PC-9 (cell line): ENCODE data around the gene NUBP2. TPM values are rescaled to one million over a fixed set of nuclear protein-coding genes. Genes with fewer than 3 reads are reported as not detected.
A peak's percentile ranks its signal among the peaks of the same experiment; 100 is the strongest.

Experiments used
- BruUV-seq: library from RNA; stranded (reverse); fragments of 400-500 nt; replicated peaks from 2 replicates; lab custom pipeline; 2021; lab: Mats Ljungman, UMichigan
- CTCF ChIA-PET: fragments of 300-600 bp; sonication (Branson Sonifier 250); formaldehyde crosslinking; loops from one replicate; lab custom pipeline; 2022; ENCODE audit warnings: antibody characterized with exemption; lab: Charles Lee
- POLR2A ChIA-PET: fragments of 300-600 bp; sonication (Branson Sonifier 250); formaldehyde crosslinking; loops from one replicate; lab custom pipeline; 2022; ENCODE audit warnings: antibody characterized with exemption; ENCODE audit not compliant: unreplicated experiment; lab: Charles Lee
- DNase-seq, 2 experiments: peaks; one replicate each; pipeline versions ENCODE4 v3.0.0 to v3.0.0-alpha.2; 2015 to 2022; ENCODE audit warnings: mixed read lengths in 1 of 2
- H2AFZ ChIP-seq: fragments of 200-600 bp; sonication (generic); 2 replicates; pipeline ENCODE4 v1.8.1; 2017; ENCODE audit warnings: antibody characterized with exemption
- H3F3A ChIP-seq: fragments of 200-600 bp; sonication (generic); 2 replicates; pipeline ENCODE4 v1.8.1; 2017; ENCODE audit warnings: antibody characterized with exemption, mild to moderate bottlenecking, low read depth; ENCODE audit not compliant: insufficient read depth
- H3K27ac ChIP-seq: fragments of 200-600 bp; sonication (generic); 2 replicates; pipeline ENCODE4 v1.6.1; 2016; ENCODE audit warnings: mixed run types
- H3K27me3 ChIP-seq: fragments of 200-600 bp; sonication (generic); 2 replicates; pipeline ENCODE4 v1.6.1; 2016; ENCODE audit warnings: low read depth, mixed run types; ENCODE audit not compliant: insufficient read depth
- H3K36me3 ChIP-seq: fragments of 200-600 bp; sonication (generic); 2 replicates; pipeline ENCODE4 v1.6.1; 2016; ENCODE audit warnings: low read depth, mixed run types
- H3K4me1 ChIP-seq: fragments of 200-600 bp; sonication (generic); replicated peaks from 2 replicates; pipeline ENCODE4 v1.6.1; 2016; ENCODE audit warnings: mixed run types; ENCODE audit not compliant: insufficient read depth
- H3K4me2 ChIP-seq: fragments of 200-600 bp; sonication (generic); 2 replicates; pipeline ENCODE4 v1.6.1; 2017; ENCODE audit warnings: mixed run types
- H3K4me3 ChIP-seq: fragments of 200-600 bp; sonication (generic); 2 replicates; pipeline ENCODE4 v1.6.1; 2016; ENCODE audit warnings: mixed run types
- H3K79me2 ChIP-seq: fragments of 200-600 bp; sonication (generic); 2 replicates; pipeline ENCODE4 v1.6.1; 2017; ENCODE audit warnings: low read depth, mixed run types
- H3K9me2 ChIP-seq: fragments of 200-600 bp; sonication (generic); 2 replicates; pipeline ENCODE4 v1.8.1; 2017; ENCODE audit warnings: mild to moderate bottlenecking; ENCODE audit not compliant: insufficient read depth
- H3K9me3 ChIP-seq: fragments of 200-600 bp; sonication (generic); 2 replicates; pipeline ENCODE4 v1.8.1; 2016; ENCODE audit warnings: low read depth; ENCODE audit not compliant: insufficient read depth
- H4K20me1 ChIP-seq: fragments of 200-600 bp; sonication (generic); 2 replicates; pipeline ENCODE4 v1.8.1; 2017; ENCODE audit not compliant: insufficient read depth
- CTCF ChIP-seq: fragments of 200-600 bp; sonication (generic); conservative IDR thresholded peaks from 2 replicates; pipeline ENCODE4 v1.6.1; 2017; ENCODE audit warnings: mixed run types, antibody characterized with exemption, mild to moderate bottlenecking, moderate library complexity
- EZH2 ChIP-seq: fragments of 200-600 bp; sonication (generic); IDR thresholded peaks from 2 replicates; pipeline ENCODE4 v1.8.0; 2017; ENCODE audit warnings: antibody characterized with exemption, low read depth
- intact Hi-C: fragments of 100-400 bp; cut with micrococcal nuclease; formaldehyde crosslinking; loops from one replicate; pipeline ENCODE4 v1.10.0; 2022; ENCODE audit not compliant: unreplicated experiment
- total RNA-seq: library from RNA; stranded (reverse); gene quantifications from 2 replicates; pipeline ENCODE4 v1.2.3, GENCODE V29; 2021

Gene NUBP2
- total RNA-seq, 1 experiment from 2014 or later = 80.0 TPM

- ChIA-PET POLR2A (interaction anchor here (0.7 to 1.4 kb wide), 2 partner anchors 8 to 28 kb away, joined by 8 to 9 read pairs; partner anchors contain the start of genes NUBP2 and SPSB3), CTCF (interaction anchor here (0.6 to 0.8 kb wide), 2 partner anchors 8 to 671 kb away, joined by 3 to 6 read pairs; partner anchors contain the start of genes NUBP2 and SPSB3)
- no peaks in the 10 kb centered on the region for H3K9me2 ChIP-seq
- peaks cover 36% of the 10 kb centered on the region for H3F3A ChIP-seq
- H3K79me2 ChIP-seq = peaks cover 39% of the 10 kb centered on the region
- no peak for TF ChIP-seq CTCF
- no peak for TF ChIP-seq EZH2
- H3K36me3 ChIP-seq = 0 out of 2 replicates have a peak, but pooled peaks cover 7% of the 10 kb centered on the region
- no peak overlapping the region for H2AFZ ChIP-seq
- BruUV-seq = no TSS peak
- H3K27me3 ChIP-seq = no peaks in the 10 kb centered on the region
- DNase-seq = no peak
- no peaks in the 10 kb centered on the region for H3K9me3 ChIP-seq
- H4K20me1 ChIP-seq = peaks cover 33% of the 10 kb centered on the region
- H3K4me1 ChIP-seq = peaks cover 19% of the 10 kb centered on the region
- H3K27ac ChIP-seq = peak overlapping the region; percentile 77; the same call in 1 of the 2 replicates
- intact Hi-C loops = loop anchor here (5.0 kb wide), 2 partner anchors 97 to 188 kb away; partner anchors contain the start of genes JPT2 and RPS2
- peak overlapping the region; percentile 77 for H3K4me3 ChIP-seq
- H3K4me2 ChIP-seq = peak overlapping the region; percentile 99
Measured at GRCh38 chr16:1774448-1774780, 8.3 kb upstream of the NUBP2 start.

GRCh38 chr16:1775006-1775845 is 7.5 kb upstream of the NUBP2 start:
- no peak overlapping the region for H3K4me3 ChIP-seq
- intact Hi-C loops = no loop called here
- peak overlapping the region; percentile 99 for H3K4me2 ChIP-seq
- H3K4me1 ChIP-seq = peaks cover 15% of the 10 kb centered on the region
- no peak overlapping the region for H3K27ac ChIP-seq
- peaks cover 34% of the 10 kb centered on the region for H3F3A ChIP-seq
- H3K9me3 ChIP-seq = no peaks in the 10 kb centered on the region
- peaks cover 41% of the 10 kb centered on the region for H3K79me2 ChIP-seq
- H2AFZ ChIP-seq = no peak overlapping the region
- ChIA-PET CTCF (interaction anchor here (0.6 kb wide), 1 partner anchor 672 kb away, joined by 3 read pairs; no protein-coding TSS in a partner anchor), POLR2A (interaction anchor here (1.4 kb wide), 1 partner anchor 7 kb away, joined by 8 read pairs; the partner anchor contains the start of genes NUBP2 and SPSB3)
- peaks cover 37% of the 10 kb centered on the region for H4K20me1 ChIP-seq
- H3K9me2 ChIP-seq = no peaks in the 10 kb centered on the region
- 0 out of 2 replicates have a peak, but pooled peaks cover 7% of the 10 kb centered on the region for H3K36me3 ChIP-seq
- no peak for DNase-seq
- no peaks in the 10 kb centered on the region for H3K27me3 ChIP-seq
- TF ChIP-seq CTCF = no peak
- TF ChIP-seq EZH2 = no peak
- no TSS peak for BruUV-seq

GRCh38 chr16:1775846-1776671 is 6.7 kb upstream of the NUBP2 start:
- Histone ChIP-seq H4K20me1 (peaks cover 44% of the 10 kb centered on the region), H3K4me3 (no peak overlapping the region), H3K4me1 (peaks cover 14% of the 10 kb centered on the region), H2AFZ (no peak overlapping the region), H3K9me3 (no peaks in the 10 kb centered on the region), H3K27me3 (no peaks in the 10 kb centered on the region), H3F3A (peaks cover 39% of the 10 kb centered on the region), H3K4me2 (no peak overlapping the region), H3K79me2 (peaks cover 47% of the 10 kb centered on the region), H3K27ac (no peak overlapping the region), H3K9me2 (no peaks in the 10 kb centered on the region), H3K36me3 (0 out of 2 replicates have a peak, but pooled peaks cover 13% of the 10 kb centered on the region)
- DNase-seq = no peak
- TF ChIP-seq EZH2 = no peak
- no peak for TF ChIP-seq CTCF
- intact Hi-C loops = no loop called here
- CTCF ChIA-PET = no interaction called here
- POLR2A ChIA-PET = no interaction called here
- no TSS peak for BruUV-seq
